GM21423 (cell line): ENCODE results near the gene ZNF423.

ENCODE experiments used
- ATAC-seq: cut with Tn5 transposase; IDR thresholded peaks from one replicate; pipeline ENCODE4 v1.9.1; 2021; ENCODE audit warnings: mild to moderate bottlenecking, moderate library complexity; ENCODE audit not compliant: unreplicated experiment

Gene ZNF423

DNA sequence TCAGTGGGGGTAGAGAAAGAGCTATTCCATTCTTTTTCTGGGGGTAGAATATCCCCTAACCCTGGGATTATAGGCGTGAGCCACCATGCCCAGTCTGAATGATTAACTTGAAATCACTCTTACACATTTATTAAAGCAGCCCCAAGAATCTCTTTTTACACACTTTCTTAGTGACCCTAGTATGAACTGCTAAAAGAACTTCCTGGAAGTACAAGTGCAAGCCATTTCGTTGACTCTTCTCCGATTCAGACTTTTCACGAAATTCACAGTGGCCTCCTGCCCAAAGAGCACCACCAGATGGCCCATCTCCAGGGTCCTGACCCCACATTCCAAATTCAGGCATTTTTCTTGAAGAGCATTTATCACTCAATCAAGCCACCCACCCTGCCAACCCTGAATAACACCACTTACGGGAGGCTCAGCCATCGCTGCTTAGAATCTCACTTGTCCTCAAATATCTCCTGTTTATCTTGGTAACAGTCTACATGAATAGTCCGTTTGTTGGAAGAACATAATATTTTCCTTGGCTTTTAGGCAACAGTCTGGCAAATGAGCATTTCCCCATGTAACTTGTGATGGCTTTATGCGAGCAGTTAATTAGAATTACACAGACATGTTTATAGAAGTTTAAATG, 28.0 kb downstream of the ZNF423 start:
- no peak for ATAC-seq

DNA sequence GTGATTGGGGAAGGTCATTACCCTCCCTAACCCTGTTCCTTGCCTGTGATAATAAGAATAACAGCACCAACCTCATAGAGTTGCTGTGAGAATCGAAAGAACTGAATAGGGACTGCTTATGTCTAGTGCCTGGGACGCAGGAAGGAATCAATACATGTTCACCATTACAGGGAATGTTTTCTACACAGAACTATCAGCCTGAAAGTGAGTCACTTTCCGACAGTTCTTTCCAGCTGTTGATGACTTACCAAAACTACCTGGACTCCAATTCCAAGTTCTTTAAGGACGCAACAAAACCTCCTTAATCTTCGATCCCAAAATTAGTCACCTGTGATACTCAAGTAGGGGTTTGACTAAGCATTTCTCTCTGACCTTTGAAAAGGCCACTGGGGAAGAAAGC, 29.4 kb downstream of the ZNF423 start:
- ATAC-seq, result no peak

GRCh38 chr16:49825041-49825440, 30.9 kb downstream of the ZNF423 start:
- no peak for ATAC-seq

GRCh38 chr16:49824593-49824992, 31.3 kb downstream of the ZNF423 start:
- ATAC-seq, result no peak

DNA sequence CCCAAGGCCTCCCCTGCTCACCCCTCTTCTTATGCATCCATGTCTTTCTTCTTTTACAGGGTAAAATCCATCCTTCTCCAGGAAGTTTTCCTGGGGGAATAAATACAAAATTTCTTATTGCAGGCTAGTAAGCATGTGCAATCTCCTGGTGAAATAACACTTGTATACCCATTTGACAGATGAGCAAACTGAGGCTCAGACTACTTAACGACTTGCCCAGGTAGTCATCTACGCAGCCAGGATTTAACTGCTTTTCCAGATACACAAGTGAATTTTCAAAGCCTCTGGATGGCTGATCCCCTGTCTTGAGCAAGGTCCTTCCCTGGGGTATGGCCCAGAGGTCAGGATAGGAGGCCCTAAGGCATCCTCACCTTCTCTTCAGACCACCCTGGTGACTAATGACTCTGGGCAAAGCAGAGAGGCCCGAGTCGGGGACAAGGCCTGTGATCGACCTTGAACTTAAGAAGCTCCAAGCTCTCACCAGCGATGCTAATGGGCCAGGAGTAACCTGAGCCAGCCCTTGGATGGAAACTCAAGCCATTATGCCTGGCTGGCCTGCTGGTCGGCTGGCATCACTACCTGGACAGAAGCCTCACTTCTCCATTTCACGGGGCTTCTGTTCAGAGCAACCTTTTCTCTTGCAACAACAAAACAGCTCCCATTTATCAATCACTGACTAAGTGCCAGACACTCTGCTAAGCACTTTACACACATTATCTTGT, 33.1 kb downstream of the ZNF423 start:
- no peak for ATAC-seq

- ATAC-seq, result no peak
Measured at GRCh38 chr16:49821614-49822282, 34.2 kb downstream of the ZNF423 start.

DNA sequence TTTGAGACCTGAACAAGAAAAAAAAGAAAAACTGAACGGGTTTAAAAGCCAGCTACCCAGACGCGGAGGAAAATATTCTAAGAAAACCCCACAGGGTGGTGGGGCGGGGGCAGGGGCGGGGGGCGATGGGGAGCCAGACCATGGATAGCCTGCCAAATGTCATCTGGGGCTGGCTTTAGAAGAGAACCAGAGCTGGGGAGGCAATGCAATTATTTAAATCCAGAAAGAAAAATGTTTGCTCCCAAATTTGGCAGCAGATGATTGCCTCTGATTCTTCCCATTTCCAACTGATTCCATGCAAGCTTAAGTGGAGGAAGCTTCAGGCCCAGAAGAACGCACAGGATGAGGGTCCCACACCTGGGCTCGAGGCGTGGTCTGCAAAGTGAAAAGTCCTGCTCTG, 34.8 kb downstream of the ZNF423 start:
- ATAC-seq, result no peak

- no peak for ATAC-seq
Measured at GRCh38 chr16:49817754-49818507, 38.0 kb downstream of the ZNF423 start.

DNA sequence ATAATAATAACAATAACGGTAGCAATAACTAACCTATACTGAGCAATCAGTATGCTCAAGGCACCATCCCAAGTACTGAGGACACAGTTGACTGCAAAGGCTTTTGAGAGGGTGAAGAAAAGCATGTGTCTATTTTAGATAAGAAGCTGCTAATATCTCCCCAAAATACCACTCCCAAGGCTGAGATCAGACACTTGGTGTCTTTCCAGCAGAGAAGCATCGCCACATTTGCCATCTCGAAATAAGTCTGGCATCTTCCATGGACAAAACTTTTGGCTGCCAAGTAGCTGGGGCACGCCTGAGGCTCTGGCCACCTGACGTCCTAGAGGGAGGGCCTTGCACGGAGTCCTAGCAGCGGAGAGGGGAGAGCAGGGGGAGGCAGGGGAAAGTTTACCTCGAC, 39.0 kb downstream of the ZNF423 start:
- no peak for ATAC-seq

DNA sequence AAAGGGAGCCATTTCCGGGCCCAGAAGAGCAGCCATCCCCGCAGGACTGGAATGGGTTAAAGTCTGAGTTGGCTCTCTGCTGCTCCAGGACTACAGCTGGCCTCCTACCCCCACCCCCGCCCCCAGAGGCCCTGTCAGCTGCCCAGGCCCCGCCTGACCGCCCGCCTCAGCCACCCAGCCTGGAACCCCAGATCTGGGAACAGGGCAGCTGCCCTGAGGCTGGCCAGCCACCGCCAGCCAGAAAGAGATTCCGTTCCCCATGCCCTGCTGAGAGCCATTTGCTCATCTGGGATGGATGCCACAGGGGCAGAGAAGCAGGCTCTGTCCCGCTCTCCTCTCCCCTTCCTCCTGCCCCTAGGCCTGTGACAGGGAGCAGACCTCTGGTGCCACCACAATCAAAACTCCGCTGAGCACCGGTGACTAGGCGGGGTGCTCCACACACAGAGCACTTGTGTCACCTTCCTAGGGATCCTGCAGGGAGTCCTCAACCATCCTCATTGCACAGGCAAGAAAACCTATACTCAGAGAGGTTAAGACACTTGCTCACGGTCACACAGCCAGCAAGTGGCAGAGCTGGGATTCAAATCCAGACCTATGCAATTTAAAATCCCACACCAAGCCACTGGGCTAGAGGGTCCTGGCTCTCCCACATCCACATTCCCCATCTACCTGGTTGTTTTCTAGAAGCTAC, 44.1 kb downstream of the ZNF423 start:
- ATAC-seq, result no peak

- no peak for ATAC-seq
Measured at GRCh38 chr16:49810831-49811230, 45.1 kb downstream of the ZNF423 start.

GRCh38 chr16:49809561-49809960, 46.4 kb downstream of the ZNF423 start:
- no peak for ATAC-seq

- ATAC-seq, result no peak
Measured at GRCh38 chr16:49809062-49809461, 46.9 kb downstream of the ZNF423 start.

- ATAC-seq, result no peak
Measured at GRCh38 chr16:49806446-49806845, 49.5 kb downstream of the ZNF423 start.

GRCh38 chr16:49801290-49801689, 54.6 kb downstream of the ZNF423 start:
- ATAC-seq, result no peak

DNA sequence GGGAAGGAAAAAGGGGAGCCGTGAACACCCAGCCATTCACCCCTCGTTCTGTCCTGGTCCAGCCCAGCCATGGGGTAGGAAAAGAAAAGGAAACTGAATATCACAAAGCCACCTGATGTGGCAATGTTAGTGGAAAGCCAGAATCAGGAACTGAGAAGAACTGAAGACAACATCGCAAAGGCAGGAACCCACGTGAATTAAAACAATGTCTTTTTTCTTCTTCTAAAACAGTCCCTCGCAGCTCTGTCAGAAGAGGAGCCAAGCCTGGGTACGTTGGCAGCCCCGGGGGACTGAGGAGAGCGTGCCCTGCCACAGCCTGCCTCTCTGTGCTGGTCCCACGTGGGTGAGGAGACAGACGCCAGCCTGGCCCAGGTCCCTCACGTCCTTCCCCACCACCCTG, 55.0 kb downstream of the ZNF423 start:
- peak; percentile 39 for ATAC-seq

DNA sequence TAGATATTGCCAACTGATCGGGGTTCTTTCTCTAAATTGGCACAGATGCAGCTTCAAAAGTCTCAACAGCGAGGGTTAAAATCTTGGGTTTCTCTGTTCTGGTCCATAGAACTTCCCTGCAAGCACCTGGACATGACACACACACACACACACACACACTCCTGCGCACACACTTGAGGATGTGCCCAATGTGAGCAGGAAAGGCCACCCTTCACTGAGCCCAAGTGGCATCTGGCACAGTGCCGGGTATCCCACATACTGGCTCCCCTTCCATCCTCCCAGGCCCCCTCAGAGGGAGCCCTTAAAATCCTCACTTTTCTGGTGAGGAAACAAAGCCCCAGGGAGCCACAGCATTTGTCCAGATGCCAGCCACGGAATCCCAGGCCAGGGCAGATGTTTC, 55.5 kb downstream of the ZNF423 start:
- ATAC-seq, result no peak

DNA sequence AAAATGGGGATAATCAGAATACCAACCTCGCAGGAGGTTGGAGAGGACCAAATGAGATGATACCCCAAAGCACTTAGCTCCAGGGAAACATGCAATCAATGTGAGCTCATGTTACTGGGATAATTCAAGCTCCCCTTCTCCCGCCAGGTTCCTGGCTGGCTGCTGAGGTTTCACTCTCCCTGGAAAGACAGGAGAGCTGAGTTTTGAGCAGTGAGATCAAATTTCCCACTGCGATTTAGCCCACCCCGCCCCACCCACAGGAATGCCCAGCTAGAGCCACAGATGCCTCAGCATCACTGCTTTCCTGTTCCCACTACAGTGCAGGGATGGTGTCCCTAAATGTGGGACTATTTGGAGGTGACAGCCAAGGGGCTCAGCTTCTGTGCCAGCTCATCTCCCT, 56.7 kb downstream of the ZNF423 start:
- ATAC-seq, result no peak

- no peak for ATAC-seq
Measured at GRCh38 chr16:49795513-49795912, 60.4 kb downstream of the ZNF423 start.

DNA sequence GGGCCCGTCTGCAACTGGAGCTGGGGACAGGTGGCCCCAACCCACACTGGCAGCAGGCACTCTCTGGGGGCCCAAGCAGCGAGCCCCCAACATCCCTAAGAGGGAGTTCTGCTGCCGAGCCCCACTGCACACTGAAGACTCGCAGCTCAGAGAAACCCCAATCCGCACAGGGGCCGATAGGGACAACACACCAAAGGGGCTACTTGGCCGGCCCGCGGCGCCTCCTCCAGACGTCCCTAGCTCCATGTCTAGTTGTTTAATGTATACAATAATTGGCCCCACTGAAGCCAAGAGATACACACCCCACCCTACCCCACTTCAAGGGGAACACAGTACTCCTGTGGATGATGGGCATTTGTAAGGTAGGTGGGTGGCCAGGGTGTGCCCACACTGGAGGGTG, 62.7 kb downstream of the ZNF423 start:
- ATAC-seq, result no peak

DNA sequence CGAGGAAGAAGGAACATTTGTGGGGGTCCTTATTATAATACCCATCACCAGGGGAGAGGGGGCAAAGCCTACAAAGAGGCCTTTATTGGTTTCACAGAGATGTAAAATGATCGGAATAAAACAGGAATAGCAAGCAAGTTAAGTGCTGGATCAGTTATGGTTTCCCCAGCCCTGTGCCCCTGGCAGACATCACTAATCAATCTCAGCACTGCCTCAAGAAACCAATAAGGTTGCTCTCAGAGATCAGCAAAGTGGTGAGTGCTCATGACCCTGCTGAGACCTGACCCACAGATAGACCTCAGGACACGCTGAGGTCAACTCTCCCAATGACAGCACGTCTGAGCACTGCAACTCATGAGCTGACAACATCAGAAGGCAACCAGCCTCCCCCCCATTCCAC, 66.3 kb downstream of the ZNF423 start:
- no peak for ATAC-seq
